ENCODE data around the gene ZRANB3.

The ZRANB3 gene

GRCh38 chr2:135258193-135258592, 272.8 kb downstream of the ZRANB3 start:
- peaks cover 43 to 70% (median 52%) of the 10 kb centered on the region in 11 experiments for H3K9me3 ChIP-seq (replicated peaks in 1 of 11)
- H3K4me2 ChIP-seq: peak overlapping the region in 6 of 11 experiments; percentile 3 to 52 (median 6); a peak in 6 of 22 replicates
- H3K4me1 ChIP-seq: peaks cover 5 to 38% (median 25%) of the 10 kb centered on the region in 10 experiments; a peak in 19 of 20 replicates
- no peak for TF ChIP-seq Cebpa-rat (IDR thresholded peaks at IDR 0.05)
- no peaks in the 10 kb centered on the region for H3K27me3 ChIP-seq
- H3K4me3 ChIP-seq: no peak overlapping the region
- H4K20me1 ChIP-seq: no peaks in the 10 kb centered on the region
- peaks cover 4 to 35% (median 18%) of the 10 kb centered on the region in 11 experiments; a peak in 20 of 22 replicates for H3K36me3 ChIP-seq
- H3K9ac ChIP-seq: no peak overlapping the region
- peak overlapping the region in 3 of 11 experiments; percentile 2 to 81 (median 26); a peak in 3 of 22 replicates for H3K27ac ChIP-seq

- no peak overlapping the region for H3K4me3 ChIP-seq
- peaks cover 5 to 38% (median 25%) of the 10 kb centered on the region in 10 experiments; a peak in 19 of 20 replicates for H3K4me1 ChIP-seq
- H3K4me2 ChIP-seq: peak overlapping the region in 2 of 11 experiments; percentile 38 to 52; a peak in 4 of 22 replicates
- peaks cover 50 to 76% (median 58%) of the 10 kb centered on the region in 11 experiments for H3K9me3 ChIP-seq (replicated peaks in 1 of 11)
- H3K36me3 ChIP-seq: peaks cover 4 to 41% (median 24%) of the 10 kb centered on the region in 11 experiments; a peak in 20 of 22 replicates
- H3K27ac ChIP-seq: peak overlapping the region in 3 of 11 experiments; percentile 2 to 81 (median 5); a peak in 5 of 22 replicates
- H3K9ac ChIP-seq: no peak overlapping the region
- no peaks in the 10 kb centered on the region for H3K27me3 ChIP-seq
- no peak for TF ChIP-seq Cebpa-rat (IDR thresholded peaks at IDR 0.05)
- H4K20me1 ChIP-seq: no peaks in the 10 kb centered on the region
These were observed 273.5 kb downstream of the ZRANB3 start for GRCh38 chr2:135257383-135258090.

- Histone ChIP-seq H3K27ac (peak overlapping the region in 8 of 11 experiments; percentile 60 to 82 (median 74); a peak in 13 of 22 replicates), H3K36me3 (peaks cover 4 to 49% (median 30%) of the 10 kb centered on the region in 11 experiments; a peak in 20 of 22 replicates), H3K9ac (peak overlapping the region in 1 of 11 experiments; percentile 28; a peak in 1 of 22 replicates), H3K4me2 (peak overlapping the region in 2 of 11 experiments; percentile 30 to 43; a peak in 4 of 22 replicates), H3K9me3 (replicated peaks in 1 of 11) (peaks cover 58 to 85% (median 67%) of the 10 kb centered on the region in 11 experiments), H3K27me3 (no peaks in the 10 kb centered on the region), H4K20me1 (no peaks in the 10 kb centered on the region), H3K4me1 (peaks cover 5 to 38% (median 25%) of the 10 kb centered on the region in 10 experiments; a peak in 19 of 20 replicates), H3K4me3 (peak overlapping the region in 9 of 10 experiments; percentile 9 to 47 (median 34); a peak in 12 of 20 replicates)
- TF ChIP-seq Cebpa-rat (IDR thresholded peaks at IDR 0.05): no peak
These were observed 274.3 kb downstream of the ZRANB3 start for GRCh38 chr2:135256531-135257260.

- H3K9me3 ChIP-seq (replicated peaks in 1 of 11): peaks cover 73 to 100% (median 82%) of the 10 kb centered on the region in 11 experiments
- H3K4me2 ChIP-seq: peak overlapping the region; percentile 20 to 66 (median 43); a peak in 17 of 22 replicates
- peaks cover 5 to 38% (median 25%) of the 10 kb centered on the region in 10 experiments; a peak in 19 of 20 replicates for H3K4me1 ChIP-seq
- H3K27ac ChIP-seq: peak overlapping the region; percentile 15 to 82 (median 69); a peak in 21 of 22 replicates
- peaks cover 4 to 61% (median 42%) of the 10 kb centered on the region in 11 experiments; a peak in 21 of 22 replicates for H3K36me3 ChIP-seq
- H3K27me3 ChIP-seq: no peaks in the 10 kb centered on the region
- no peak for TF ChIP-seq Cebpa-rat (IDR thresholded peaks at IDR 0.05)
- no peaks in the 10 kb centered on the region for H4K20me1 ChIP-seq
- H3K9ac ChIP-seq: peak overlapping the region in 6 of 11 experiments; percentile 28 to 60 (median 41); a peak in 7 of 22 replicates
- H3K4me3 ChIP-seq: peak overlapping the region in 1 of 10 experiments; percentile 34; a peak in 2 of 20 replicates
These were observed 275.8 kb downstream of the ZRANB3 start for GRCh38 chr2:135255208-135255607.

GRCh38 chr2:135252805-135253458, 278.1 kb downstream of the ZRANB3 start:
- H3K36me3 ChIP-seq: peaks cover 4 to 65% (median 43%) of the 10 kb centered on the region in 11 experiments; a peak in 21 of 22 replicates
- TF ChIP-seq Cebpa-rat (IDR thresholded peaks at IDR 0.05): no peak
- H3K27me3 ChIP-seq: no peaks in the 10 kb centered on the region
- H3K4me2 ChIP-seq: no peak overlapping the region
- H3K27ac ChIP-seq: peak overlapping the region in 1 of 11 experiments; percentile 81; a peak in 1 of 22 replicates
- peaks cover 5 to 39% (median 21%) of the 10 kb centered on the region in 10 experiments; a peak in 19 of 20 replicates for H3K4me1 ChIP-seq
- peaks cover 94 to 100% (median 97%) of the 10 kb centered on the region in 11 experiments for H3K9me3 ChIP-seq (replicated peaks in 1 of 11)
- H3K9ac ChIP-seq: no peak overlapping the region
- H4K20me1 ChIP-seq: no peaks in the 10 kb centered on the region
- H3K4me3 ChIP-seq: no peak overlapping the region; a peak in 1 of 20 replicates

GRCh38 chr2:135248611-135249010, 282.4 kb downstream of the ZRANB3 start:
- Histone ChIP-seq H3K9ac (no peak overlapping the region), H3K36me3 (peaks cover 0 to 53% (median 29%) of the 10 kb centered on the region in 11 experiments; a peak in 19 of 22 replicates), H3K27me3 (no peaks in the 10 kb centered on the region), H3K9me3 (replicated peaks in 1 of 11) (peaks cover 53 to 66% (median 62%) of the 10 kb centered on the region in 11 experiments), H3K4me2 (no peak overlapping the region), H3K4me1 (peaks cover 0 to 7% (median 0%) of the 10 kb centered on the region in 10 experiments; a peak in 5 of 20 replicates), H4K20me1 (no peaks in the 10 kb centered on the region), H3K27ac (no peak overlapping the region), H3K4me3 (no peak overlapping the region)
- no peak for TF ChIP-seq Cebpa-rat (IDR thresholded peaks at IDR 0.05)

- no peak for TF ChIP-seq Cebpa-rat (IDR thresholded peaks at IDR 0.05)
- no peaks in the 10 kb centered on the region for H3K27me3 ChIP-seq
- H3K4me3 ChIP-seq: no peak overlapping the region
- H4K20me1 ChIP-seq: no peaks in the 10 kb centered on the region
- H3K27ac ChIP-seq: no peak overlapping the region
- peaks cover 0 to 7% (median 0%) of the 10 kb centered on the region in 10 experiments; a peak in 5 of 20 replicates for H3K4me1 ChIP-seq
- peaks cover 34 to 48% (median 43%) of the 10 kb centered on the region in 11 experiments for H3K9me3 ChIP-seq (replicated peaks in 1 of 11)
- no peak overlapping the region for H3K9ac ChIP-seq
- no peak overlapping the region for H3K4me2 ChIP-seq
- peaks cover 0 to 36% (median 21%) of the 10 kb centered on the region in 11 experiments; a peak in 19 of 22 replicates for H3K36me3 ChIP-seq
These were observed 284.2 kb downstream of the ZRANB3 start for GRCh38 chr2:135246711-135247270.

- H4K20me1 ChIP-seq: no peaks in the 10 kb centered on the region
- no peak overlapping the region for H3K27ac ChIP-seq
- H3K36me3 ChIP-seq: peaks cover 0 to 22% (median 5%) of the 10 kb centered on the region in 11 experiments; a peak in 13 of 22 replicates
- TF ChIP-seq Cebpa-rat (IDR thresholded peaks at IDR 0.05): no peak
- peaks cover 17 to 31% (median 26%) of the 10 kb centered on the region in 11 experiments for H3K9me3 ChIP-seq (replicated peaks in 1 of 11)
- no peak overlapping the region for H3K9ac ChIP-seq
- peak overlapping the region in 1 of 11 experiments; percentile 3; a peak in 2 of 22 replicates for H3K4me2 ChIP-seq
- H3K4me1 ChIP-seq: peaks cover 0 to 7% (median 0%) of the 10 kb centered on the region in 10 experiments; a peak in 4 of 20 replicates
- no peaks in the 10 kb centered on the region for H3K27me3 ChIP-seq
- no peak overlapping the region for H3K4me3 ChIP-seq
These were observed 285.9 kb downstream of the ZRANB3 start for GRCh38 chr2:135245071-135245470.
